ENCODE data around the gene CYP27B1.

The CYP27B1 gene

DNA sequence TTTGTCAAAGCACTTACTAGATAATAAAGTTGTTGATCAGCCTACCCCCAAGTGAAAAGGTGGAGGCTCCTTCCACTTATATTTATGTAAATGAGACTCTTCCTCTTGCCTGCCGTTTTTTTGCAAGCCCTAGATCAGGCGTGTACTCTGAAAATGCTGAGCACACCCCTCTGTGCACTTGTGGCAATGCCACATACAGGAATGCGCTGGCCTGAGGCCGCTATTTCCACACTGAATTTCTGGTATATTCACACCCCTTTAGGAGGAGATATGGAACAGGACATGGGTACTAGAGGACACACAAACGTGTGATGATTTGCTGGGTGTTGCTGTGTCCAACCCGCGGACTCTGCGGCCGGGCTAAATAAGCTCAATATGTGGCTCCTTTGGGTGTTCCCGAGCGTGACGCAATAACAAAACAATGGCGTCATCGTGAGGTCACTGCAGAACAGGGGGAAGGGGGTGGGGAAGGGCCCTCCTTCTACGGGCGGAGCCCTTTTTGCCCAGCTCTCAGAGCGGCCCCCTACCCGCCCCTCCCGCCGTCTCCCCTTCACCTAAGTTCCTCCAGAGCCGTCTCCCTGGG lies 22.6 kb downstream of the CYP27B1 start:
- H3K27me3 Mint-ChIP-seq: no peaks in the 10 kb centered on the region
- peaks cover 21% of the 10 kb centered on the region for H3K36me3 Mint-ChIP-seq
- peaks cover 47% of the 10 kb centered on the region for H3K4me1 Mint-ChIP-seq
- peak; percentile 80 to 84 for DNase-seq (ENCODE audit: low spot score in 2 of 2)
- H3K4me3 Mint-ChIP-seq: peak overlapping the region; percentile 92
- H3K27ac Mint-ChIP-seq: peak overlapping the region; percentile 92
- ATAC-seq (ENCODE audit: low read depth): peak; percentile 65
- no peaks in the 10 kb centered on the region for H3K9me3 Mint-ChIP-seq

GRCh38 chr12:57743769-57744168 lies 23.1 kb downstream of the CYP27B1 start:
- no peaks in the 10 kb centered on the region for H3K9me3 Mint-ChIP-seq
- H3K36me3 Mint-ChIP-seq: peaks cover 18% of the 10 kb centered on the region
- H3K27me3 Mint-ChIP-seq: no peaks in the 10 kb centered on the region
- peak overlapping the region; percentile 92 for H3K4me3 Mint-ChIP-seq
- peak overlapping the region; percentile 92 for H3K27ac Mint-ChIP-seq
- no peak for ATAC-seq (ENCODE audit: low read depth)
- no peak for DNase-seq (ENCODE audit: low spot score in 2 of 2)
- H3K4me1 Mint-ChIP-seq: peaks cover 49% of the 10 kb centered on the region

DNA sequence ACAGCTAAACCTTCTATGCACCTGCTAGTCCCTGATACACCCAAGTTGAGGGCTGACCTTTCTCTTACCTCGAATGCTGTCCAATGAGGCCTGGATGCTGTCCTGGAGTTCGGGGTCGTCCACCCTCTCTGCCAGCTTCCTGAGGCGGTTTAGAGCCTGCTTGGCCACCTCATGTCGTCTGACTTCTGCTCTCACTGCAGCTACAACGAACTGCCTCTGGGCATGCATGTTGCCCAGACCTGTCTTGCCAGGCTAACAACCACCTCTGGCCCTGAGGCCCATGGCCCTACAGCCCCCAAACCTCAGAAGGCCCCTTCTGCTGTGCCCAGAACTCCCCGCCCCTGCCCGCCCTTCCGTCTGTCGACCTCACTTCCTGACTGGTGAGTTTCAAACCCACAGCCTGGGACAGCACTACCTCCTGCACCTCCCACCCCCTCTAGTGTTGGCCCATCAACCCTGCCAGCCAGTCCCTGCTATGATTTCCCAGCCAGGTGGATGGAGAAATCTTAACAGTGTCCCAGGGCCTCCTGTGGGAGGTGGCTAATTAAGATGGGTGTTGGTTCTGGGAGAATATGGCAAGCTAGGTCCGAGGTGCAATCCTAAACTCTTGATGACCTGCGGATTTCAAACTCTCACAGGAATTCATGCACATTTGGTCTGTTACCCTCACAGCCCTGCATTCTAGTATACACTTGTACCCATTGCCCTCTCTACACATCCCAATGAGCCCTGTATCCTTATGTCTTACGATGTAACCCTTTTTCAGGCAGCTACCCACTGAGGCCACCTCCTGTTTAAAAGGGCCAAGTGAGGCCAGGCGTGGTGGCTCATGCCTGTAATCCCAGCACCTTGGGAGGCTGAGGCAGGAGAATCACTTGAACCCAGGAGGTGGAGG lies 24.8 kb downstream of the CYP27B1 start:
- no peaks in the 10 kb centered on the region for H3K27me3 Mint-ChIP-seq
- DNase-seq (ENCODE audit: low spot score in 2 of 2) (peak; percentile 37 to 67), ATAC-seq (ENCODE audit: low read depth) (peak; percentile 54)
- peak overlapping the region; percentile 90 for H3K4me3 Mint-ChIP-seq
- H3K4me1 Mint-ChIP-seq: peaks cover 49% of the 10 kb centered on the region
- peak overlapping the region; percentile 87 for H3K27ac Mint-ChIP-seq
- H3K36me3 Mint-ChIP-seq: peaks cover 9% of the 10 kb centered on the region
- no peaks in the 10 kb centered on the region for H3K9me3 Mint-ChIP-seq

GRCh38 chr12:57741413-57741789 lies 25.5 kb downstream of the CYP27B1 start:
- DNase-seq (ENCODE audit: low spot score in 2 of 2) (no peak), ATAC-seq (ENCODE audit: low read depth) (no peak)
- Mint-ChIP-seq H3K9me3 (no peaks in the 10 kb centered on the region), H3K4me1 (peaks cover 48% of the 10 kb centered on the region), H3K4me3 (peak overlapping the region; percentile 90), H3K36me3 (peaks cover 8% of the 10 kb centered on the region), H3K27me3 (no peaks in the 10 kb centered on the region), H3K27ac (peak overlapping the region; percentile 87)

GRCh38 chr12:57740656-57741412 lies 26.0 kb downstream of the CYP27B1 start:
- H3K9me3 Mint-ChIP-seq: no peaks in the 10 kb centered on the region
- H3K27ac Mint-ChIP-seq: peak overlapping the region; percentile 87
- peak overlapping the region; percentile 90 for H3K4me3 Mint-ChIP-seq
- DNase-seq (ENCODE audit: low spot score in 2 of 2) (peak; percentile 32 to 42), ATAC-seq (ENCODE audit: low read depth) (peak; percentile 37)
- H3K27me3 Mint-ChIP-seq: no peaks in the 10 kb centered on the region
- peaks cover 43% of the 10 kb centered on the region for H3K4me1 Mint-ChIP-seq
- peaks cover 7% of the 10 kb centered on the region for H3K36me3 Mint-ChIP-seq

DNA sequence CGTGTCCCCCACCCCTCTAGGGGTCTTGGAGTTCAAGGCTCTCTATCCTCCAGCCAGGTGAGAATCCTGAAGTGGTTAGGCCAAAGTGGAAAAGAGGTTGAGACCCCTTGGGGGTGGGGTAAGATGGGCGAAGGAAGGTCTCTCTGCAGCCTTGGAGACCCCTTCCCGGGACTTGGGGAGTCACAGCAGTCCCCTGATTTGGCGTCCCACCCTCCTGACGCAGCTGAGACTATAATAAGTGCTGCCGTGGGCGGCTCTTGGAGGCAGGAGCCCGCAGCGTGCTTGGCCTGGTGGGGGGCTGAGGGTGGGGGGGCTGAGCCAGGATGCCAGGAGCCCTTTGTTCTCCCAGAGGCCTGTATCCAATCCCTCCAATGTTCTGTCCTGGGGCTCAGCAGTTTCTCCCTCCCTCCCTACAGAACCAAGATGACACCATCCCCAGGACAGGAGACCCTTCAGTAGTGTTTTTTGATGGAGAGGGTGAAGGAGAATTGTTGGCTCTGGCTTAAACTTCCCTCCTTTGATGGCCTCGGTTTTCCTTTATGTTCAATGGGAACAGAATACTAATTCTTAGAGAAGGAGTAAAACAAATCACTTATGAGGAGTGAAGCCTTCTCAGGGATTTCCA lies 26.9 kb downstream of the CYP27B1 start:
- Mint-ChIP-seq H3K9me3 (no peaks in the 10 kb centered on the region), H3K36me3 (peaks cover 7% of the 10 kb centered on the region), H3K4me1 (peaks cover 38% of the 10 kb centered on the region), H3K27ac (peak overlapping the region; percentile 87), H3K4me3 (no peak overlapping the region), H3K27me3 (no peaks in the 10 kb centered on the region)
- ATAC-seq (ENCODE audit: low read depth) (no peak), DNase-seq (ENCODE audit: low spot score in 2 of 2) (no peak)

- Mint-ChIP-seq H3K27me3 (no peaks in the 10 kb centered on the region), H3K4me3 (peak overlapping the region; percentile 46), H3K27ac (peak overlapping the region; percentile 60), H3K4me1 (peaks cover 36% of the 10 kb centered on the region), H3K9me3 (no peaks in the 10 kb centered on the region), H3K36me3 (peaks cover 9% of the 10 kb centered on the region)
- DNase-seq (ENCODE audit: low spot score in 2 of 2): no peak
- no peak for ATAC-seq (ENCODE audit: low read depth)
Measured at GRCh38 chr12:57739387-57739786, 27.5 kb downstream of the CYP27B1 start.

GRCh38 chr12:57738661-57739237 lies 28.1 kb downstream of the CYP27B1 start, which contains the start of gene AGAP2:
AGAP2 (minus strand) TSS chr12:57738742; CDS start chr12:57738246, 496 bp downstream.
- Mint-ChIP-seq H3K4me1 (peaks cover 33% of the 10 kb centered on the region), H3K27ac (peak within 1 kb of the TSS; percentile 60), H3K27me3 (no peaks in the 10 kb centered on the region), H3K9me3 (no peaks in the 10 kb centered on the region), H3K36me3 (peaks cover 13% of the 10 kb centered on the region), H3K4me3 (peak within 1 kb of the TSS; percentile 46)
- DNase-seq (ENCODE audit: low spot score in 2 of 2) (no peak), ATAC-seq (ENCODE audit: low read depth) (no peak)

DNA sequence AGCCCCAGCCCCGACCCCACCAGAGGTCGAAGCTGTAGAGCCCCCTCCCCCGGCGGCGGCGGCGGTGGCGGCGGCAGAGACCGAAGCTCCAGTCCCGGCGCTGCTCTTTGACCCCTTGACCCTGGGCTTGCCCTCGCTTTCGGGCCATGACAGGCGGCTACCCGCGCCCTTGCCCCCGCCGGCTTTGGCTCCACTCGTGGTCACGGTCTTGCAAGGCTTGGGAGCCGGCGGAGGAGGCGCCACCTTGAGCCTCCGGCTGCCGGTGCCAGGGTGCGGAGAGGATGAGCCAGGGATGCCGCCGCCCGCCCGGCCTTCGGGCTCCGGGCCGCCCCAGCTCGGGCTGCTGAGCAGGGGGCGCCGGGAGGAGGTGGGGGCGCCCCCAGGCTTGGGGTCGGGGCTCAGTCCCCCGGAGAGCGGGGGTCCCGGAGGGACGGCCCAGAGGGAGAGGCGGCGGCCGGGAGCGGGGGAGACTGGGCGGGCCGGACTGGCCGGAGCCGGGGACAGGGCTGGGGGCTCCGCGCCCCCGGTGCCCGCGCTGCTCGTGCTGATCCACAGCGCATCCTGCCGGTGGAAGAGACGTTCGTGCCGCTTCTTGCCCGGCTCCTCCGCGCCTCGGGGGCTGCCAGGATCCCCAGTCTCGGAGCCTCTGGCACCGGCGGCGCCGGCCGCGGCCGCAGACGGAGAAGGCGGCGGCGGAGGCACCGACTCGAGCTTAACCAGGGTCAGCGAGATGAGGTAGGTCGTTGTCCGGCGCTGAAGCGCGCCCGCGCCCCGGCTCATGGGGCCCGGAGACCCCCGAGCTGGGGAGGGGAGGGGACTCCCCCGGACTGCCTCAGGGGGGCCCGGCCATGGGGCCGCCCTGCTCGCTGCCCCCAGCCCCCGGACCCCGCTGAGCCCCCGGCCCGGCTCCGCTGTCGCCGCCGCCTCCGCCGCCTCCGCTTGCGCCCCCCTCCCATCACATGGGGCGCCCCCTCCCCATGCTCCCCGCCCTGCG lies 29.1 kb downstream of the CYP27B1 start:
- no peak for DNase-seq (ENCODE audit: low spot score in 2 of 2)
- H3K9me3 Mint-ChIP-seq: no peaks in the 10 kb centered on the region
- H3K4me3 Mint-ChIP-seq: no peak overlapping the region
- peaks cover 18% of the 10 kb centered on the region for H3K36me3 Mint-ChIP-seq
- H3K4me1 Mint-ChIP-seq: peaks cover 30% of the 10 kb centered on the region
- ATAC-seq (ENCODE audit: low read depth): no peak
- H3K27me3 Mint-ChIP-seq: no peaks in the 10 kb centered on the region
- no peak overlapping the region for H3K27ac Mint-ChIP-seq

DNA sequence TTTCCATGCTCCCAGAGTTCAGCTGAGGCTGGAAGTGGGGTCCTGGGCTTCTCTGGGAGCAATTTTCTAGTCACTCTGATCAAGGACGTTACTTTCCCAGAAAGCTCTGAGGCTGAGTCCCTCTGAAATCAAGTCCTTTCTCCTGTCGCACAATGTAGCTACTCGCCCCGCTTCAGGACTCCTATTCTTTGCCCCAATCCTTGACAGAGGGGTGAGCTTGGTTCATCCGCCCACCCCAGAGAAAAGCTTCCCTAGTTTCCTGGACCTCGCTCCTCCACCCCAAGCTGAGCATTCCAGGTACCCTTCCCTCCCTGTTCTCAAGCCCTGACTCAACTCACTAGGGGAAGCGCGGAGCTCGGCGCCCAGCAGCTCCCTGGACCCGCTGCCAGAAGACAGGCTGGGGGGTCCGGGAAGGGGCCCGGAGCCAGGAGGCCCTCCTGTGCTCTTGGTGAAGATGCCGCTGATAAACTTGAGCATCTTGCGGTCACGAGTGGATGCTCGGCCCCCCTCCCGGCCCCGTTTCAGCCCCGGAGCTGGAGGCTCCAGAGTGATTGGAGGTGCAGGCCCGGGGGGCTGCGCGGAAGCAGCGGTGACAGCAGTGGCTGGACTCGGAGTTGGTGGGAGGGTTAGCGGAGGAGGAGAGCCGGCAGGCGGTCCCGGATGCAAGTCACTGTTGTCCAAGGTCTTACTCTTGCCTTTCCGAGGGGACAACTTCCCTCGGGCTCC lies 30.0 kb downstream of the CYP27B1 start:
- ATAC-seq (ENCODE audit: low read depth): no peak
- no peak for DNase-seq (ENCODE audit: low spot score in 2 of 2)
- Mint-ChIP-seq H3K36me3 (peaks cover 21% of the 10 kb centered on the region), H3K9me3 (no peaks in the 10 kb centered on the region), H3K4me3 (no peak overlapping the region), H3K4me1 (peaks cover 24% of the 10 kb centered on the region), H3K27ac (peak overlapping the region; percentile 57), H3K27me3 (no peaks in the 10 kb centered on the region)

- DNase-seq (ENCODE audit: low spot score in 2 of 2) (no peak), ATAC-seq (ENCODE audit: low read depth) (no peak)
- no peaks in the 10 kb centered on the region for H3K27me3 Mint-ChIP-seq
- peaks cover 17% of the 10 kb centered on the region for H3K4me1 Mint-ChIP-seq
- H3K4me3 Mint-ChIP-seq: no peak overlapping the region
- peak overlapping the region; percentile 57 for H3K27ac Mint-ChIP-seq
- no peaks in the 10 kb centered on the region for H3K9me3 Mint-ChIP-seq
- peaks cover 27% of the 10 kb centered on the region for H3K36me3 Mint-ChIP-seq
Measured at GRCh38 chr12:57735952-57736740, 30.7 kb downstream of the CYP27B1 start.
